ENCODE data around the gene UHRF1.
"Not testable (repeated sequence)": the region's sequence is repeated elsewhere in the genome, so short reads cannot be mapped to it uniquely, and the experiment has no call there.

Gene UHRF1

GRCh38 chr19:4971816-4972495 is 62.7 kb downstream of the UHRF1 start:
- no peak for DNase-seq (ENCODE audit: low read depth)

DNA sequence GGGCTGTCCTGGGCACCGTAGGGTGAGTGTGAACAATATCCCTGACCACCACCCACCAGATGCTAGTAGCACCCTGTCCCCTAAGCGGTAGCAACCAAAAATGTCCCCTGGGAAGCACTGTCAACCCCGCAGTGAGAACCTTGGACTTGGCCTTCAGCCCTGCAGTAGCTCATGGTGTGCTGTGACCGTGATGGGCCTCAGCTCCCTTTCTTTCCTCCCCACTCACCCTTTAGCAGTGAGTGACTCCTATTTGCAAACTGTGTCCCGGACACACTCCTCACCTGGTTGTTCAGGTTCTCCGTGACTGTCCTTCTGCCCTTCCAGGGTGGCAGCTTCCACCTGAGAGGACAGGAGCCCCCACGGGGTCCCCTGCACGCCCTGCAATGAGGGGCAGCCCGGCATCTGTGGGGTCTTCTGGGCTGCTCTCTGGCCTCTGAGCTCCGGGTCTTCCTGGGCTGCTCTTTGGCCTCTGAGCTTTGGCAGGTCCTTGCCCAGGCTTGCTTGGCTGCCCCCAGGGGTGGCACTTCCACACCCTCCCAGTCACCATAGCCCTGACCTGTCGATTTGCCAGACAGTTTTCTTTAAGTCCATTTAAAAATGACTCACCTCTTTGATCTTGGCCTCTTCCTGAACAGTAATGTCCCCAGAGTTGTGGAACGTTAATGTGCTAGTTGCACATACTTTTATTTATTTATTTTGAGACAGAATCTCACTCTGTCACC is 63.4 kb downstream of the UHRF1 start:
- no peak for DNase-seq (ENCODE audit: low read depth)

DNA sequence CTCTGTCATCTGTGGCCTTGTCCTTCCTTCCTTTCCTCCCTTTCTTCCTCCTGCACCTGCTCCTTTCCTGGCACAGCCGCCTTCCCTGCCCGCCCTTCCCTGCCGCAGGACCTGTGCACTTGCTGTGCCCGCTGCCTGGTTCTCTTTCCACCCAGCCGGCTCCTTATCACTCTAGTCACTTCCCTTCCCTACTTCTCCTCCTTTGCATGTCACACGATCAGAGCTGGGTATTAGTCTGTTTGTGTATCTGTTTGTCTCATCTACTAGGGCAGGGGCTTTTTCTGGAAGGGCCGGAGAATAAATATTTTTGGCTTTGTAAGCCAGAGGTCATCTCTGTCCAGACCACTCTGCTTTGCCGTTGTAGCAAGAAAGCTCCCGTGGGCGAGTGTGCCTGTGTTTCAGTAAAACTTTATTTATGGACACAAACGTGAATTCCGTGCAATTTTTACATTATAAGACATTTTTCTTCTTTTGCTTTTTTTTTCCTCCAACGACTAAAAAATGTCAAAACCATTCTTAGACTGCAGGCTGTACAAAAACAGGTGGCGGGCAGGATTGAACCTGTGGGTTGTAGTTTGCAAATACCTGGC is 65.7 kb downstream of the UHRF1 start:
- DNase-seq (ENCODE audit: low read depth), result no peak

DNA sequence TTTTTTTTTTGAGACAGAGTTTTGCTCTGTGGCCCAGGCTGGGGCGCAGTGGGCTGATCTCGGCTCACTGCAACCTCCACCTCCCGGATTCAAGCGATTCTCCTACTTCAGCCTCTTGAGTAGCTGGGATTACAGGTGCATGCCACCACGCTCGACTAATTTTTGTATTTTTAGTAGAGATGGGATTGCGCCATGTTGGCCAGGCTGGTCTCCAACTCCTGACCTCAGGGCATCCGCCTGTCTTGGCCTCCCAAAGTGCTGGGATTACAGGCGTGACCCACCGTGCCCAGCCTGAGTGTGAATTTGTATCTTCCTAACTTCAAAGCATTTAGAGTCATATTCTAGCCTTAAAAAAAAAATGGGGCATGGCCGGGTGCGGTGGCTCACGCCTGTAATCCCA is 66.3 kb downstream of the UHRF1 start:
- DNase-seq (ENCODE audit: low read depth), result not testable (repeated sequence)

- DNase-seq (ENCODE audit: low read depth), result no peak
Measured at GRCh38 chr19:4976401-4977298, 67.3 kb downstream of the UHRF1 start.

- no peak for DNase-seq (ENCODE audit: low read depth)
Measured at GRCh38 chr19:4977299-4978174, 68.2 kb downstream of the UHRF1 start.

- no peak for DNase-seq (ENCODE audit: low read depth)
Measured at GRCh38 chr19:4979211-4979807, 70.0 kb downstream of the UHRF1 start.

DNA sequence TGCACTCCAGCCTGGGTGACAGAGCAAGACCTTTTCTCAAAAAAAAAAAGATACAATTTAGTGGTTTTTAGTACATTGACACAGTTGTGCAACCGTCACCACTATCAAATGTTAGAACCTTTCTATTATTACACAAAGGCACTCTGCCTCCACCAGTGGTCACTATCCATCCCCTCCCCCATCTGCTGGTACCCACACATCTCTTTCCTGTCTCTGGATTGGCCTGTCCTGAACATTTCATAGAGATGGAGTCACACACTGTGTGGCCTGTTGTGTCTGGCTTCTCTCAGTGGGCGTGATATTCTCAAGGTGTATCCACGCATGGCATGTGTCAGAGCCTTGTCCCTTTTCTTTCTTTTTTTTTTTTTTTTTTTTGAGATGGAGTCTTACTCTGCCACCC is 70.8 kb downstream of the UHRF1 start:
- DNase-seq (ENCODE audit: low read depth), result no peak

DNA sequence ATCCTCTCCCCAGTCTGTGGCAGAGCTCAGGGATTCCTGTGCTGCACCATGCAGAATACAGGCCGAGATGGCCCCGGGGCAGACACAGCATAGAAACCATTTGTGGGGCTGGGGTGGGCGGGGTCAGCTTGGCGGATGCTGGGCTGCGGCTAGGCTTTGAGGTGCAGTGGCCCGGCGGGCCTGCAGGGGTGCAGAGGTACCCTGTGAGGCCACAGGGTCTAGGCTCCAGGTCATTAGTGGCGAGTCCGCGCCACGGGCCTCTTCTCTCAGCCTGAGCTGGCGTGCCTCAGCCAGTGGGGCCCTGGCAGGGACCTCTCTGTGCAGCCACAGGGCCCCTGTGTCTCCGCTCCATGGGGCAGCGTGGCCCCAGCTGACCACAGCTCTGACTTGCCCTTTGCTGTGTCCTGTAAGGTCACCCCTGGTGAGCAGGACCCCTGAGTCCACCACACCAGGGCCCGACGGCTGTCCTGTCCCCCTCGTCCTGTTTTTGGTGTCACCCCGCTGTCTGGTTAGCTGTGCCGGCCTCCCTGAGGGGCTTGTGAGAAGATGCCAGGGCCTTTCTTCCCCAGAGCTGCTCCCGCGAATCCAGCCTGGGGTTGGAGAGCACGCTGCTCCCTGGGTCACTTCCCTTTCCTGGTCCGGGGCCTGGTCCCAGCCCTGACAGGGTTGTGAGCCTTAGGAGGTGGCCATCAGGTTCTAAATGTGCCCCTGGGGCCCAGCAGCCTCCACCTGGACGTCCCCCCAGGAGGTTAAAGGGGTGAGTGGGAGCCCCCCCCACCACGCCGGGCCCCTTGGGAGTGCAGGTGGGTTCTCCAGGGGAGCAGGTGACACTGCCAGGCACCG is 71.8 kb downstream of the UHRF1 start:
- no peak for DNase-seq (ENCODE audit: low read depth)

GRCh38 chr19:4981681-4981958 is 72.3 kb downstream of the UHRF1 start:
- no peak for DNase-seq (ENCODE audit: low read depth)

DNA sequence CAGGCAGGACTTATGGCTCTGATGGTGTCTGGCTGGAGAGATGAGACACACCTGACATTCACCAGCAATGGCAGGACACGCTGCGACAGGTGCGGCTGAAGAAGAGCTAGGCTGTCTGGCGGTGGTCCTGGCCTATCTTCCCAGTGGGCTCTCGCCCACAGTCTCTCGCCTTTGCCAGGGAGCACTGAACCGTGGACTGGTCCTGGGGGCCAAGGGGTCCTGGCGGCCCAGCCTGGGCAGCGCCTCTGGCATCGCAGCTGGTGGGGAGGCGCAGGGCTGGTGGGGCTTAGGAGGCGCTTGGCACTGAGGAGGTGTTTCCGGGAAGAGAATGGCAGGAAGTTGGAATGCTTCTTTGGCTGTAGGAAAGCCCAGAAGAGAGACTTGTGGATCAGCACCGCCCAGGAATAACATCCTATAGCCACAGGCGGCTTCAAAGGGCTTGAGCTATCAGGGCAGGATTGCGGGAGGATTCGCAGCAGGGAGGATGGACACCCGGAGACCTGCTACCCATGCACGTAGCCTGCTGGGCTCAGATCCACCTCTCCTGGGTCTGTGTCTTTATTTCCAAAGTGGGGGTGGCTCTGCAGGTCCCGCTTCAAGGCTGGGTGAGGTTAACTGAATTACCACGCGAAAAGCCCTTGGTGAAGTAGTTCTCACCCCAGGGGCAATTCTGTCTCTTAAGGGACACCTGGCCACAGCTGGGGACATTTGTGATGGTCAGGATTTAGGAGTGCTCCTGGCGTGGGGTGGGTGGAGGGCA is 74.2 kb downstream of the UHRF1 start:
- DNase-seq (ENCODE audit: low read depth), result no peak

DNA sequence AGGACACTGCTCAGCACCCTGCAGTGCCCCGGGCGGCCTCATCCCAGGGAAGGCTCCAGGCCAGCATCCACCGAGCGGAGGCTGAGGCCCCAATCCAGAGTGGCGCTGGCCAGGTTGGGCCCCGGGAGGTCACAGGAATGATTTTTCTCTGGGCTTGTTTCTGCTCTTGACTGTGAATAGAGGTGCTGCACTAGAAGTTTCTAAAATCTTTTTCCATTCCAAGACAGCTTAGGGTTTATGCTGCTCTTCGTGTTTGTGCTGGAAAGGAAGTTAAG is 74.7 kb downstream of the UHRF1 start:
- DNase-seq (ENCODE audit: low read depth), result no peak

DNA sequence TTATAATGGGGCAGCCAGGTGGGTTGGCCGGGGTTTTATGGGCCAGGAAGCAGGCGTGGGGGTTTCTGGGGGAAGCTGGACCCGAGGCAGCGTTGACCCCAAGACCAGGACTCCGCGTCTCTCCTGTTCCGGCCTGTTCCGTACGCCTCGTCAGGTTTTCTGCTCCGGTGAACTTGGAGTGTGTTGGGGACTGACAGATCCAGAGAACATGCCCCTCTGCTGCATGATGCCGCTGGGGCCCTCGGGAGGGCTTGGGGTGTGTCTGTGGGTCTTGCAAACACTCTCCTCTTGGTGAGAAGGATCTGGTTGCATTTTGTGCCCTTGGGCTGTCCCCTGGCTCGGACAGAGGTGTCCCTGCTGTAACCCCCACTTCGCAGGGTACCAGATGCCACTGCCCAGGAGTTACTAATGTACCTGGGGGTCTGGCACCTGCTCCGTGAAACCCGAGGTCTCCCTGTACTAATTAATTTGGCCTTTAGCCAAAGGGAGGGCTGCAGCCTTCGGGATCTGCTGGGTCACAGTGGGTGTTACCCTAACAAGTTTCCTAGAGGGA is 75.2 kb downstream of the UHRF1 start:
- DNase-seq (ENCODE audit: low read depth), result no peak

- DNase-seq (ENCODE audit: low read depth), result no peak
Measured at GRCh38 chr19:4985551-4985991, 76.3 kb downstream of the UHRF1 start.

- no peak for DNase-seq (ENCODE audit: low read depth)
Measured at GRCh38 chr19:4986056-4986455, 76.8 kb downstream of the UHRF1 start.

GRCh38 chr19:4986471-4986891 is 77.2 kb downstream of the UHRF1 start:
- no peak for DNase-seq (ENCODE audit: low read depth)

- no peak for DNase-seq (ENCODE audit: low read depth)
Measured at GRCh38 chr19:4987256-4987655, 78.0 kb downstream of the UHRF1 start.

- no peak for DNase-seq (ENCODE audit: low read depth)
Measured at GRCh38 chr19:4987692-4988370, 78.5 kb downstream of the UHRF1 start.

- no peak for DNase-seq (ENCODE audit: low read depth)
Measured at GRCh38 chr19:4988770-4989251, 79.5 kb downstream of the UHRF1 start.

Measured in T follicular helper cell (primary cell).